Right ventricle myocardium superior (tissue), 1 donor: Measurements from ENCODE around the gene SH3TC2. TPM values are rescaled to one million over a fixed set of nuclear protein-coding genes. Genes with fewer than 3 reads are reported as not detected.
A peak's percentile ranks its signal among the peaks of the same experiment; 100 is the strongest.
"Not testable (repeated sequence)": the region's sequence is repeated elsewhere in the genome, so short reads cannot be mapped to it uniquely, and the experiment has no call there.

ENCODE experiments used
- ATAC-seq: fragments of 200-7000 bp; cut with Tn5 transposase; one replicate; pipeline ENCODE4 v1.9.1; 2020; ENCODE audit warnings: mild to moderate bottlenecking; ENCODE audit not compliant: poor library complexity
- DNase-seq: peaks from one replicate; pipeline ENCODE4 v3.0.0-alpha.2; 2020
- intact Hi-C: fragments of 100-400 bp; cut with DNase I; formaldehyde crosslinking; loops from one replicate; pipeline ENCODE4 v1.11.2; 2022
- long read RNA-seq: library from polyadenylated mRNA; unstranded; transcript quantifications from one replicate; pipeline ENCODE4 v2.0.0, GENCODE V29; 2021
- total RNA-seq: library from RNA; stranded (reverse); fragmentation: NEBNext Ultra II Directional; extraction: Animal tissue kit (Norgen Biotek cat#: 25700); gene quantifications from one replicate; pipeline ENCODE4 v1.2.1, GENCODE V29; 2021
- donor health status: DM: no; HTN: yes; CAD: no; lungs with severe emphysema.

Gene SH3TC2
- 16.7 TPM for total RNA-seq
- long read RNA-seq, full-length matches to known transcripts, result 1 of 8 reads
- long read RNA-seq, partial matches to known transcripts, result 2 of 8 reads
- long read RNA-seq, other reads (novel, unspliced or antisense), result 5 of 8 reads

DNA sequence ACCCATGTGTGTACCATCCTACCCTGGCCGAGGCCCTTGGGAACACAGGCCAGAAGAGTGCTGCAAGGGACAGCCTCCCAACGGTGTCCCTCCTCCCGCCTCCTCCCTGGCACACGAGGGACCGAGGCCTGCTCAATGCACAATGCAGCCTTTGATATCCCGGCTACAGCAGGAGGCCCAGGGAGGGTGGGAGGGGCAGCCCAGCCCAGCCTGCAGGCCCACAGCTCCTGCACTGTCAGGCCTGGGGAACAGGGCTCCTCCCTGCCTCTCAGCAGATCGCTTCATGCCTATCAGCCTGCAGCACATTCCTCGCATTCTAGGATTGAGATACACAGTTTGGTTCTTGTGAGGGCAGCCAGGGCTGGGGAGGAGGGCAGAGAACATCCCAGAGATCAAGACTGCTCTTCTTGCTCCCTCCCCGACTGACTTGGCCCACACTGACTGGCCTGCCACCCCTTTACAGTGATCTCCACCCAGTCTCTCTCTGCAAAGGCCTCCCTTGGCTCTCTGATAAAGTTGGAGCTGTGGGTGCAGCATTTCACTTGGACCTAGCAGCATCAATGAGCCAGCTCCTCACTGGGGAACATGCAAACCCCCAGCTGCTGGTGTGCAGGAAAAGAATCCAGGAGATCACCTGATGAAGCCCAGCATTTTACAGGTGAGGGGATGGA is at the start of gene SH3TC2:
SH3TC2 (minus strand) TSS at position 46 of the 671 bp plus-strand sequence; CDS start at position 6, 40 bp downstream.
- intact Hi-C loops, result no loop called here
- ATAC-seq, result peak; percentile 88

DNA sequence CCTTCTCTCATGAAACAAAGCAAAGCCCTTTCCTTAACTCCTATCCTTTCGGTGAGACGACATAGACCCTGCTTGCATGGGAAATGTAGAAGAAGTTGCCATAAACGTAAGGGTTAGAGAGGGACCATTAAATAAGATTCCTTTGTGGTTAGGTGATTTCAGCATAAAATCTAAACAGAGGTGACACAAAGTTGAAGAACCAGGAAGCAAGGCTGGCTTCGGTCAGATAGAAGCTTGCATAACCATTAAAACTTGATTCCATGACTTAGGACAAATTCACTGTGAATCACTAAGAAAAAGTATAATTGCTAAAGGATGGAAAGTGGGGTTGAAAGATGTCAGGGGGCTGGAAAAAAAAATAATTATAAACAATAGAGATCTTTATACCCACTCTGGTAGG is 47.5 kb upstream of the SH3TC2 start:
- DNase-seq (no peak), ATAC-seq (no peak)
- intact Hi-C loops, result loop anchor here (5.0 to 10.0 kb wide), 2 partner anchors 286 to 378 kb away; partner anchors contain the start of gene ADRB2

More for the DNA sequence above, at the start of gene SH3TC2:
- DNase-seq, result peak; percentile 76

DNA sequence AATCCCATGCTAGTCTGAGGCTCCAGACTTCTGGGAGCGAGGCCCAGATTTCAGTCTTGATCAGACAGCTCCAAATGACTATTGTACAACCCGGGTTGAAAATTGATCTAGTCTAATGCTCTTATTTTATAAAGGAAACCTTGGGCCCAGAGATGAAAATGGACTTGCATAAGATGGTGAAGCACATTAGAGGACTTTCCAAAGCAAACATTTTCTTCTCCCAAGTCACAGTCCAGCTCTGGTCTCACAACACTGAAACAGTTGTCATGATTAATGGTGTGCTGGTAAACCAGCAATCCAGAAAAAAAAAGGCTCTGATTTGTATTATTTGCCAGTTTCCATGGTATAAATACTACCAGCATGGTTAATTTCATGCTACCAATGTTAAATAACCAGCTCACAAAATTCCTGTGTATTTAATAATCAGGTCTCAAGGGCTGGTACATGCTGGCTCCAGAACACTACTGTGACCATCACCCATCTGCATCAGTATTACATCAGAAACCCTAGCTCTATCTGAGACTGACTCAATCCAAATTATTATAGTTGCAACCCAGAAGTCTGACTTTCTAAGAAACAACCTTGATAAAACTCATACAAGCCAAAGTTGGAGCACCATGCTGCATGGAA is 45.9 kb upstream of the SH3TC2 start:
- no peak for DNase-seq
- ATAC-seq, result no peak
- intact Hi-C loops, result no loop called here

DNA sequence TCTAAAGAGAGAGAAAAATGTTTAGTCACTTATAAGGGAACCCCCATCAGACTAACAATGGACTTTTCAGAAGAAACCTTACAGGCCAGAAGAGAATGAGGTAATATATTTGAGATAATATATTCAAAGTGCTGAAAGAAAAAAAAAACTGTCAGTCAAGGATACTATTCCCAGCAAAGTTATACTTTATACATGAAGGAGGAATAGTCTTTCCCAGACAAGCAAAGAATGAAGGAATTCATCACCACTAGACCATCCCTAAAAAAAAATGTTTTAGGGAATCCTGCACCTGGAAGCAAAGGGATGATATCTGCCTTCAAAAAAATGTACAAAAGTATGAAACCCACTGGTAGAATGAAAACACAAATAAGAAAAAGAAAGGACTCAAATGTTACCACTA is 37.5 kb upstream of the SH3TC2 start:
- no peak for DNase-seq
- intact Hi-C loops, result no loop called here
- no peak for ATAC-seq

DNA sequence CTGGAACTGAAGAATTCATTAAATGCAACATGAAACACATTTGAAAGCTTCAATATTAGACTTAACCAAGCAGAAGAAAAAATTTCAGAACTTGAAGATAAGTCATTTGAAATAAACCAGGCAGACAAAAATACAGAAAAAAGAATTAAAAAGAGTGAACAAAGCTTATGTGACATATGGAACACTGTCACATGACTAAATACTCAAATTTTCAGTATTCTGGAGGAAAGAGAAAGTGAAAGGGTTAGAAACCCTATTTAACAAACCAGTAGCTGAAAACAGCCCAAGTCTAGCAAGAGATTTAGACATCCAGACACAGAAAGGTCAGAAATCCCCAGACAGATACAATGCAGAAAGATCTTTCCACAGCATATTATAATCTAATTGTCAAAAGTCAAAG is 37.1 kb upstream of the SH3TC2 start:
- ATAC-seq, result no peak
- intact Hi-C loops, result no loop called here
- no peak for DNase-seq

DNA sequence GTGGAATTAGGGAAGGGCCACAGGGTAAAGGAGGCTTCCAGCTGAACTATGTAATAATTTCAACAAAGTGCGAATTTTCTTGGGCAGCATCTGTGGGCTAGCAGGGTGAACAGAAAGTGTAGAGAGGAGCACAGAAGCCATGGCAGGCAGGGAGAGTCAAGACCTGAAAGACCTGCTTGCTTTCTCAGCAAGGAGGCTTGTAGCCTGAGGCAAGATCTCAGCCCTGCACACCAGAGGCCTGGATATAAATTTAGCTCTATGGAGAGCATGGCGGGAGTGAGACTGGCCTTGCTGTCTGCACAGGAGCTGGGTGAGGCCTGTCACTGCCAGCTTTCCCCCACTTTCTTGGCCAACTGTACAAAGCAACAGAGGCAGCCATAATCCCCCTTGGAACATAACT is 32.1 kb upstream of the SH3TC2 start:
- intact Hi-C loops, result no loop called here
- no peak for DNase-seq
- ATAC-seq, result no peak

DNA sequence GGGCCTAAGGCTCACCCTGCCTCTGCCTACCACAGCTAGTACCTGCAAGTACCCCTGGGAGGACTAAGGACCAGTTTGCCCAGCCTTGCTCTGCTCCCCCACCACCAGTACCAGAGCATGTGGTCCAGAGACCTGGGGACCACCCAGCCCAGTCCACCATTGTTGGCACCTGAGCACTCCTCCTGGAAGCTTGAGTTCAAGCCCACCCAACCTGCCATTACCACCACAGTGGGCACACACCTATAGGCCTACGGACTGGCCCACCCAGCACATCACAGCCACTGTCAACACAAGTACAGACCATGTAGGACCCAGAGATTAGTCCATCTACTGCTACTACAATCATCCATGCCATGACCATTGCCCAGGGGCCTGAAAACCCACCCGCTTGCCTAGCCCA is 30.8 kb upstream of the SH3TC2 start:
- intact Hi-C loops, result no loop called here
- ATAC-seq (no peak), DNase-seq (no peak)

DNA sequence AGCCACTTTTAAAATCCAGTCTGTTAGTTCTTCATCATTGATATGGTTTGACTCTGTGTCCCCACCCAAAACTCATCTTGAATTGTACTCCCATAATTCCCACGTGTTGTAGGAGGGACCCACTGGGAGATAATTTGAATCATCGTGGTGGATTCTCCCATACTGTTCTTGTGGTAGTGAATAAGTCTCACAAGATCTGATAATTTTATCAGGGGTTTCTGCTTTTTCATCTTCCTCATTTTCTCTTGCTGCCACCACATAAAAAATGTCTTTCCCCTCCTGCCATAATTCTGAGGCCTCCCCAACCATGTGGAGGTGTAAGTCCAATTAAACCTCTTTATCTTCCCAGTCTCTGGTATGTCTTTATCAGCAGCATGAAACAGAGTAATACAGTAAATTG is 26.9 kb upstream of the SH3TC2 start:
- no peak for DNase-seq
- intact Hi-C loops, result no loop called here
- no peak for ATAC-seq

DNA sequence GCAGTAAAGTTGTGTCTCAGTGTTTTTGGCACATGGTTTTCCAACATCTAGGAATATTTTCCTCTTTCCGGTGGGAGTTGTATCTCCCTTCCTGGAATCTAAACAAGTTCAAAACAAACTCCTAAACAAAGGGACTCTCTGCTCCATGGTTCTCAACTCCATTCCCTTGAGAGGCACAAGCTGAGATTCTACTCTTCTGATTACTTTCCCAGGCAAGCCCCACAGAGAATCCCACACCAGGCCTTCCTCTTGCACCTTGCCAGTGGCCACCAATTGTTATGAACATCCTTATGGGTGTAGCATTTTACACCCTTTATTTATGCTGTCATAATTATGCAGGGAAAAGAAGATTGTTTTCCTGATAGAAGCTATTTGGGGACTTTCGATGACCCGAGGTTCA is 25.8 kb upstream of the SH3TC2 start:
- DNase-seq, result no peak
- intact Hi-C loops, result no loop called here
- peak; percentile 36 for ATAC-seq

DNA sequence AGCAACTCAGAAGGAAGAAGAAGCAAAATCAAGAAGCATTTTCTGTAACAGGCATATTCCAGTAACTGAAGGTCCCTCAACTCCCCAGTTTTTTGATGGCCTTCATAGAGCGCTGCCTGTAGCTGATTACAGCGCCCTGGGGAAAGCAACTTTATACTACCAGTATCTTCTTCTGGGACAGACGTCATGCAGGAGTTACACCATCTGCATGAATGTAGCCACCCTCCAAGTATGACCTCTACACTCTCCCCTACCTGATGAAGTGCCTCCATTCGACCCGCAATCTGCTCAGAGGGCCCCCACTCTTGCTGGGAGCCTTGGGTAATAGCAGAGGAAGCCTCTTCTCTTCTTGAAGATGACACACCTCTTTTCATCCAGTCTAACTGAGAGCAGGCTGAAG is 21.0 kb upstream of the SH3TC2 start:
- DNase-seq (no peak), ATAC-seq (no peak)
- intact Hi-C loops, result no loop called here

DNA sequence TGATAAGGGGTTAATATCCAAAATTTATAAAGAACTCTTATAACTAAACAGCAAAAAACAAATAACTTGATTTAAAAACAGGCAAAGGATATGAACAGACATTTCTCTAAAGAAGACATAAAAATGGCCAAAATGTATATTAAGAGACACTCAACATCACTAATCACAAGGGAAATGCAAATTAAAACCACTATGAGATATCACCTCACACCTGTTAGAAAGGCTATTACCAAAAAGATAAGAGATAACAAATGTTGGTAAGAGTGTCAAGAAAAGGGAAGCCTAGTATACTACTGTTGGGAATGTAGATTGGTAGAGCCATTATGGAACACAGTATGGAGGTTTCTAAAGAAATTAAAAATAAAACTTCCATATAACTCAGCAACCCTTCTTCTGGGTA is 19.4 kb upstream of the SH3TC2 start:
- ATAC-seq (no peak), DNase-seq (no peak)
- intact Hi-C loops, result no loop called here

DNA sequence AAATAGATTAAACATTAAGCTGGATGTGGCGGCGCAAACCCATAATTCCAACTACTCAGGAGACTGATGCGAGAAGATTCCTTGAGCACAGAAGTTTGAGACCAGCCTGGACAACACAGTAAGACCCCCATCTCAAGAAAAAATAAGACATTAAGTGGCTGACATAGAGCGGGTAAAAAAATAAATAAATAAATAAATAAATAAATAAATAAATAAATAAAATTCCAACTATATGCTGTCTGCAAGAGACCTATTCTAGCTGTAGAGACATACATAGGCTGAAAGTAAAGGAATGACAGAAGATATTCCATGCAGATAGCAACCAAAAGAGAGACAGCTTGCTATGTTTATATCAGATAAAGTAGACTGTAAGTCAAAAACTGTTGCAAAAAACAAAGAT is 17.4 kb upstream of the SH3TC2 start:
- intact Hi-C loops, result no loop called here
- DNase-seq (no peak), ATAC-seq (no peak)

DNA sequence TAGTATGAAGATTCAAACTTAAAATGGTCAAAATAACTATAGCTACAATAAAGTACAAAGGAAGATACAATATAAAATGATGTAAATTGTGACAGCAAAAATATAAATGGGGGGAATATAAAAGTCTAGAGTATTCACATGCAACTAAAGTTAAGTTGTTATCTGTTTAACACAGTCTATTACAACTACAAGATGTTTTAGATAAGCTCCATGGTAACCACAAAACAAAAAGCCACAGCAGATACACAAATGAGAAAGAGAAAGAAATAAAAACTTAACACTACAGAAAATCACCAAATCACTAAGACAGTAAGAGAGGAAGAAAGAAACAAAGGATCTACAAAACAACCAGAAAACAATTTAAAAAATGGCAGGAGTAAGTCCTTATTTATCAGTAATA is 17.0 kb upstream of the SH3TC2 start:
- no peak for ATAC-seq
- DNase-seq, result no peak
- intact Hi-C loops, result no loop called here

DNA sequence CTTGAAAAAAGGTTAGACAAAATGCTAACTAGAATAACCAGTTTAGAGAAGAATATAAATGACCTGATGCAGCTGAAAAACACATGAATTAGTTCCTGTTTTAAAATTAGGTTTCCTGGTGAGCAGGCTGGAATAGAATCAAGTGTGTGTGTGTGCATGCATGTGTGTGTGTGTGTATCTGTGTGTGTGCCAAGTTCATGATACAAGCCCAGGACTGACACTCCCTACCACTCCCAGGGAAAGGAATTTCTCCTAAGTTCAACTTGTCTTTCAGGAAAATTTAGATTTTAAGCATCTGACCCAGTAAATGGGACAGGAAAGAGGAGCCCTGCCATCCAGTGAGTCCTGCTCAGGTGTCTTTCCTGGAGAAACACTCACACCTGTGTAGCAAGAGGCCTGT is 11.2 kb upstream of the SH3TC2 start:
- not testable (repeated sequence) for DNase-seq, ATAC-seq

DNA sequence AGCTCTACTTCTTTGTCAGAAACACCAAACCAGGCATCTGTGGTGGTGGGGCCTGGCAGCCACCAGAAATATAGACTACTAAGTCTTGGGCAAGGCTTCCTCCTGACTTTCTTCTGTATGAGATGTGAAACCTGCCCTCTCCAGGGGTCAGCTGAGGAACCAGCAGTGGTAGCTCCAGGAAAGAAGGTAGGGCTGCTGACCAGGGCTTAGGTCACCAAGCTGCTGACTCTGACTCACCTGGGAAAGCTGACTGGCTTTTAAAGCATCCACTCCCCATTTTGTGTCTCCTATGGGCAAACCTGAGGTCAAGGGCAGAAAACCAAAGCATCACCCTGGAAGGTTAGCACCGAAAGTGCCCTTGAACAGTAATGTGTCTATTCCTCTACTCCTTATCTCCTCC is 10.4 kb upstream of the SH3TC2 start:
- DNase-seq (no peak), ATAC-seq (no peak)
- intact Hi-C loops, result no loop called here

More for the DNA sequence above, 11.2 kb upstream of the SH3TC2 start:
- intact Hi-C loops, result not testable (repeated sequence)

DNA sequence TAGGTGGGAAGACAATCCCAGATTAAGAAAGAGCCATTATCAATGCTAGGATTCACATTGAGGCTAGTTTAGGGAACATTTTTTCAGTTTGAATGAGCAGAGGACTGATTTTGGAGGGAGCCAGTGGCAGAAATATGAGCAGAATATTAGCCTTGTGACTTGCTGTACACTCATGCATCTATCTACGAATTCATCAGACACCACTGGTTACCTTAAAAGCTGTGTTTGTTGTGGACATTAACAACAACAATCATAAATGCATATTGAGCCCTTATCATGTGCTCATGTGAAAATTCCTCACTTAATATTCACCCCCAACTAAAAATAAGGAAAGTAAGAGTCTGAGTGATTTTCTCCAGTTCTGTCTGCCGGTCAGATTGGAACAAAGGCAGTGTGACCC is 9.9 kb upstream of the SH3TC2 start:
- no peak for ATAC-seq

DNA sequence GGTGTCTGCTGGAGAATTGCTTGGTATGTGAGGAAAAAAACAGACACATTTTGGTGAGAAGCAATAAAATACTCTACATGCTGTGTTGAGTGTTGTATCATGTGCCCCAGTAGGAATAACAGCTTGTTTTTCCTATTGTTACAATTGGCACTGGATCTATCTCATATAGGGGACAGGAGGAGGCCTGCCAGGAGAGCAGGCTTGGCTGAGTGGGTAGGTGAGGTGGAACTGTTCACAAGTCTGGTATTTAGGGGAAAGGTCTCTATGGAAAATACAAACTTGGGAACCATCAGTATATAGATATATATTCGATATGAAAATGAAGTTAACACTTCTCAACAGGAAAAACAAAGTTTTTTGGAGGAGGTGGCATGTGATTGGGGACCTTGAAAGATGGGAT is 9.5 kb upstream of the SH3TC2 start:
- ATAC-seq (peak; percentile 68), DNase-seq (no peak)
- intact Hi-C loops, result no loop called here

More for the DNA sequence above, 9.9 kb upstream of the SH3TC2 start:
- DNase-seq, result no peak
- intact Hi-C loops, result no loop called here

DNA sequence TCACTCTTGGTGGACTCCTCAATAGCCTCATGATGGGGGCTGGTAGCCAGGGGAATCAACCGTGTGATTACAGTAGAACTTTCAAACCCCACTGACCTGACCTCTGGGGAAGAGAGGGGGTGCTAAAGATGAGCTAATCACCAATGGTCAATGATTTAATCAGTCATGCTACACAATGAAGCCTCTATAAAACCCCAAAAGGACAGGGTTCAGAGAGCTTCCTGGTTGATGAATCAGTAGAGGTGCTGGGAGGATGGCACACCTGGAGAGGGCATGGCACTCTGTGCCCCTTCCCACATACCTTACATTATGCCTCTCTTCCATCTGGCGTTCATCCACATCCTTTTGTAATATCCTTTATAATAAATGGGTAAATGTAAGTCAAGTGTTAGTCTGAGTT is 8.9 kb upstream of the SH3TC2 start:
- intact Hi-C loops, result no loop called here
- no peak for ATAC-seq
- no peak for DNase-seq

DNA sequence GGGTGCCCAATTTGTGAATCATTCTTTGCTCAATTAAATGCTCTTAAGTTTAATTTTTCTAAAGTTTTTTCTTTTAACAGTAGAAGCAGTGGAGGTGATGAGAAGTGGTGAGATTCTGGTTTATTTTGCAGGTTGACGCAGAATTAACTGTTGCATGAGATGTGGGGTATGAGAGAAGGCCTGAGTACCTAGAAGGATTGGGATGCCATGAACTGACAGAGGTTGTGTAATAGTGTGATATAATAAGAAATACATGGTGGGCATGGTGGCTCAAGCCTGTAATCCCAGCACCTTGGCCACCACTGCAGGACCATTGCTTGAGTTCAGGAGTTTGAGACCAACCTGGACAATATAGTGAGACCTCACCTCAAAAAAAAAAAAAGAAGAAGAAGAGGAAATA is 8.4 kb upstream of the SH3TC2 start:
- intact Hi-C loops, result no loop called here
- DNase-seq, result no peak
- ATAC-seq, result no peak

DNA sequence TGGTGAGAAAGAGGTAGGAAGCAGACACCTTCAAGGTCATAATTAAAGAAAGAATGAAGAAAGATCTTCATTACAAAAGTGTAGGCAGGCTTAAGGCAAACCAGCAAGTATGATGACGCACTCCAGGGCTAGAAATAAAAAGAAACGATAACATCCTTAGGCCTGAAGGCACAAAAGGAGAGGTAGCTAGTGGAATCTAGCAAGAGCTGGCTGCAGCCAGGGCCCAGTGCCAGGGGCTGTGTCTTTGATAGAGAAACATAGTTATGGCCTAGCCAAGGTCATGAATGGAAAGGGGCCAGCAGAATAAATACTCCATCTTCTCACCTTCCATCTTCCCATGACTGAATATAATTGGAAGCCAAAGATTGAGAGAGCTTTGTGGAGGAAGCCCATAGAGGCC is 6.8 kb upstream of the SH3TC2 start:
- intact Hi-C loops, result no loop called here
- peak; percentile 64 for ATAC-seq
- peak; percentile 76 for DNase-seq
